AG09319 (cell line): ENCODE results near the gene SMIM17.

Source experiments
- DNase-seq: peaks from one replicate; pipeline ENCODE4 v3.0.0-alpha.2; 2010; ENCODE audit warnings: low read depth; ENCODE audit errors: extremely low read depth
- TF ChIP-seq, protein P1 (sequence below): IDR thresholded peaks from 2 replicates; pipeline ENCODE4 v1.5.1; 2011; ENCODE audit warnings: low read depth, mild to moderate bottlenecking, inconsistent platforms, low read length, moderate library complexity

Gene SMIM17

DNA sequence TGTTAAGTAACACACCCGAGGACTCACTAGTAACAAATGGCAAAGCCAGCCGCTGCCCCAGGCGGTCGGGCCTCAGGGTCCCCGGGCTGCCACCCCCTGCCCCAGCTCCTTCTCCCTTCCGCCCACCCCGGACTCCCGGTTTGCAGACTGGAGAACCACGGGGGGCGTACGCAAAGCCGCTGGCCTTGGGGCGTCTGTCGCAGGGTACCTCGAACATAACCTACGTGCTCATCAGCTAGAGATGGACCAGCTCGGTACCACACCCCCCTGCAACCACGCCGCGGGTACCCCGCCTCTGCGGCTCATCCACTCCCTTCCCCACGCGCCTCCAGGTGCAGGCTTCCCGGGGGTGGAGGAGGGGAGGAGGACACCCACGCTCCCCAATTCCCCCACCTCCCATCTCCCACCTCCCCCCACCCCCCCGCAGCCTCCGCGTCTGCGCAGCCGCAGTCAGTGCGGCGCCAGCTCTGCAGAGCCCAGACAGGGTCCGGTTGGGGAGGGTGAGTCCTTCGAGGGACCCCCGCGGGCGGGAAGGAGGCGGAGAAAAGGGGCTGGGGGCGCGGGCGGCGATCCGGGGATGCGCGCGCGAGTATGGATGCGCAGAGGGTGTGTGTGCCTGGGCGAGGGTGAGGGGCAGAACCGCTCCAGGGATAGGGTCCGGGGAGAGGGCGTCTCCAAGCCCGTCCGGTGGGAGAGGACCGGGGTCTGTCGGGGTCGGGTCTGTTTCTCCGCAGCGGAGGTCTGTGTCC is at the start of gene SMIM17:
Gene SMIM17, plus strand, starts transcription at position 449 of the 749 bp plus-strand sequence. CDS start 2,509 bp downstream, outside the sequence.
- DNase-seq: no peak
- TF ChIP-seq, protein P1, sequence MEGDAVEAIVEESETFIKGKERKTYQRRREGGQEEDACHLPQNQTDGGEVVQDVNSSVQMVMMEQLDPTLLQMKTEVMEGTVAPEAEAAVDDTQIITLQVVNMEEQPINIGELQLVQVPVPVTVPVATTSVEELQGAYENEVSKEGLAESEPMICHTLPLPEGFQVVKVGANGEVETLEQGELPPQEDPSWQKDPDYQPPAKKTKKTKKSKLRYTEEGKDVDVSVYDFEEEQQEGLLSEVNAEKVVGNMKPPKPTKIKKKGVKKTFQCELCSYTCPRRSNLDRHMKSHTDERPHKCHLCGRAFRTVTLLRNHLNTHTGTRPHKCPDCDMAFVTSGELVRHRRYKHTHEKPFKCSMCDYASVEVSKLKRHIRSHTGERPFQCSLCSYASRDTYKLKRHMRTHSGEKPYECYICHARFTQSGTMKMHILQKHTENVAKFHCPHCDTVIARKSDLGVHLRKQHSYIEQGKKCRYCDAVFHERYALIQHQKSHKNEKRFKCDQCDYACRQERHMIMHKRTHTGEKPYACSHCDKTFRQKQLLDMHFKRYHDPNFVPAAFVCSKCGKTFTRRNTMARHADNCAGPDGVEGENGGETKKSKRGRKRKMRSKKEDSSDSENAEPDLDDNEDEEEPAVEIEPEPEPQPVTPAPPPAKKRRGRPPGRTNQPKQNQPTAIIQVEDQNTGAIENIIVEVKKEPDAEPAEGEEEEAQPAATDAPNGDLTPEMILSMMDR: no peak

DNA sequence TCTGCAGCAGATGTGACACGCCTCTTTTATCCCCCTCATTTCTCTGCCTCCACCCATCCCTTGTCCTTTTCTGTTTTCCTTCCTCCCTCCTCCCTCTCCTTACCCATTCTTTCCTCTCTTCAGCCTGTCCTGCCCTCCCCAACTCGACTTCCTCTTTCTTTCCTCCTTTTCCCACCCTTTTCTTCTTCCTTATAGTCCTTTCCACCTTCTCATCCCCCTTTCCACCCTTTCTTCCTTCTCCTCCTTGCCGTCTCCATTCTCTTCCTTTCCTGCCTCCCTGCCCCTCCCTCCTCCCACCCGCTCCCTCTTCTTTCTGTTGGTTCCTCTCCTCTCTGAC is 48.5 kb upstream of the SMIM17 start:
- DNase-seq: no peak
- TF ChIP-seq, protein P1: no peak

DNA sequence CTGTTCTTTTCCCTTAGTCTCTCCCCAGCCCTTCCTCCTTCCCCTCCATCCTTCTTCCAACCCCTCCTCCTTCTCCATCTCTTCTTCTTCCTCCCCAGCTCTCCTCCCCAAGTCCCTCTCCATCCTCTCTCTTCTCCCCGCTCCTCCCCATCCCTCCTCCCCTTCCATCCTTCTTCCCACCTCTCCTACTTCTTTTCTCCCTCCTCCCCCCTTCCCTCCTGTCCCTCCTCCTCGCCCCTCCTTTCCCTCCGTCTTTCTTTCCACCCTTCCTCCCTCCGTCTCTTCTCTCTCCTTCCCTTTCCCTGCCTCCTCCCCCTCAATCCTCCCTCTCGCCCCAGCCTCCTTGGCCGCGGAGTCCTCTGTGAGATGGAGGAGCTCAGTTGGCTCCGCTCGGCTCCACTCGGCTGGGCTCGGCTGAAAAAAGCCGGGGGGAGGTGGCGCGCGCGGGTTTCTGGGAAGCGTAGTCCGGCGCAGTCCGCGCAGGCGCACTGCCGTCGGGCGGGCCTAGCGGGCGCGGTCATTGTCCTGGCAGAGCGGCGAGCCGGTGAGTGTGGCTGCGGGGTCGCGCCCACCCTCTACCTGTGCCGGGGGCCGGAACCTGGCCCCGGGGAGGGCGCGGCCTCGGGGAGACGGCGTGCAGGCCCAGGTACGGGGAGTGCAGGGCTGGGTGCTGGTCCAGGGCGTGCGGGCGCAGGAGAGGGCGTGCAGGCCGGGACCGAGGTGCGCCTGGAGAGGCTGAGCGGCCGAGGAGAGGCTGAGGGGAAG is 48.0 kb upstream of the SMIM17 start, which contains the start of gene ZNF71:
Gene ZNF71, plus strand, starts transcription at position 520 of the 765 bp plus-strand sequence. CDS start 6,257 bp downstream, outside the sequence.
- TF ChIP-seq, protein P1: no peak
- DNase-seq: peak; percentile 55

DNA sequence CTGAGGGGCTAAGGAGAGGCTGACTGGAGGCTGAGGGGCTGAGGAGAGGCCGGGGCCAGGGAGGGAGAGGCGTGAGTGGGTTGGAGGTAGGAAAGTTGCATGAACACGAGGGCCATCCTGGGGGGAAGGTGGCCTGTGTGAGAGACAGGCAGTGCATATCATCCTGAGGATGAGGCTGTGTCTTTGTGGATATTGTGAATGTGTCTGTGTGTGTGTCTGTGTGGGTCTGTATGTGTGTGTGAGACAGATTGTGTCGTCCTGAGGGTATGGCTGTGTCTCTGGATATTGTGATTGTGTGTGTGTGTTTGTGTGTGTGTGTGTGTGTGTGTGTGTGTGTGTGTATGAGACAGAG is 47.4 kb upstream of the SMIM17 start:
- no peak for DNase-seq
- TF ChIP-seq, protein P1: no peak

DNA sequence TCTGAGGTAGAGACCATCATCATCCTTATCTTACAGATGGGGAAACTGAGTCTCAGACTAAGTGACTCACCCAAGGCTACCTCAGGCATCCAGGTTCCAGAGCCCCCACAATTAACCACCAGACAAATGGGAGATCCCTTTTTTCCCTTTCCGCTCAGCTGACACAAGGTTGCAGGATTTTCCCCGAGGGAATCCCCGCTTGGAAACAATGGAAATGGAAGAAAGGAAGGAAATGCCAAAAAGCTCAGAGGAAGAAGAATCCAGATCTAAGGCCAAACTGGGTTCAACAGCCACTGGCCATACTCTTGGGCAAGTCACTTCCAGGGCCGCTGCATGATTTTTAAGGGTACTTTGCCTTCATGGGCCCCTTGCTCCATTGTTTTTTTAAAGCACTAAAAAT is 46.3 kb upstream of the SMIM17 start:
- TF ChIP-seq, protein P1: no peak
- no peak for DNase-seq

DNA sequence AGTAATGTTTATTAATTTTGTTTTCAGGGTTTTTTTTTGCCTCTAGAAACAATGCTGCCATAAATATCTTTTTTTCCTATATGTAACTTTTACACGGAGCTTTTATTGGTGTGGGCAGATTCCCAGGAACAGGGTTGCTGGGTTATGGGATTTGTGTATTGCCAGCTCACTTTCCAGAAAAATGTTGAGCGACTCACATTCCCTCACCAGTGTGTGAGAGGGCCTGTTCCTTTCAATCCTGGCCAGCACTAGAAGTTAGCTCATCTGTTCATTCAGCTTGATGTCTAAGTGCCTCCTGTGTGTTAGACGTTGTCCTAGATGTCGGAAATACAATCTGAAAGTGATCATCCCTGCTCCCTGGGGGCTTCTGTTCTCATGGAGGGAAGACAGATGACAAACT is 45.3 kb upstream of the SMIM17 start:
- TF ChIP-seq, protein P1: no peak
- DNase-seq: no peak

DNA sequence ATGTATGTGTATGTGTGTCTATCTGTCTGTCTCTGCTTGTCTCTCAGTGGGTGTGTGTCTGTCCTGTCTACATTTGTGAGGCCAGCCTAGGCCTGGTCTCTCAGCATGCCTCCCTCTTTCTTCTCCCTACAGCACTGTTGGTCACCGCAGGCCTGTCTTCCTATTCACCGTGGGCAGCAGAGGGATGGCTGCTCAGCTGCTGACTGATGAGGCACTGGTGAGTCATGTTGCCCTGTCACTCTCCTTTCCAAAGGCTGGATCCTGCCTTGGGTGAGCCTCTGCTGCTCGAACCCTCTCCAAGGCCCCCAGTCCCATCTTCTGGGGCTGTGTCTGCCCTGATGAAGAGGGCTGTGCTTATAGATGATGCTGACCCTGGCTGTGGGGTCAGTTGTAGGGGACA is 41.6 kb upstream of the SMIM17 start:
- TF ChIP-seq, protein P1: no peak
- DNase-seq: no peak
